Activated naive CD4-positive, alpha-beta T cell treated with anti-CD3 and anti-CD28 coated beads, Interleukin-2, amount 50 U/mL, for 24 hours (primary cell): ENCODE results near the gene DFFB.
"Not testable (repeated sequence)": the region's sequence is repeated elsewhere in the genome, so short reads cannot be mapped to it uniquely, and the experiment has no call there.

Experiments used
- H3K27ac Mint-ChIP-seq: one replicate; pipeline ENCODE4 v1.8.0; 2021; ENCODE audit warnings: mild to moderate bottlenecking, mixed read lengths
- H3K27me3 Mint-ChIP-seq: one replicate; pipeline ENCODE4 v1.8.0; 2021; ENCODE audit warnings: mixed read lengths
- H3K36me3 Mint-ChIP-seq: one replicate; pipeline ENCODE4 v1.8.0; 2021; ENCODE audit warnings: mixed read lengths
- H3K4me1 Mint-ChIP-seq: one replicate; pipeline ENCODE4 v1.8.0; 2021; ENCODE audit warnings: mixed read lengths
- H3K4me3 Mint-ChIP-seq: one replicate; pipeline ENCODE4 v1.8.0; 2021; ENCODE audit warnings: mild to moderate bottlenecking, mixed read lengths
- H3K9me3 Mint-ChIP-seq: one replicate; pipeline ENCODE4 v1.8.0; 2021; ENCODE audit warnings: mixed read lengths

Gene DFFB, protein sequence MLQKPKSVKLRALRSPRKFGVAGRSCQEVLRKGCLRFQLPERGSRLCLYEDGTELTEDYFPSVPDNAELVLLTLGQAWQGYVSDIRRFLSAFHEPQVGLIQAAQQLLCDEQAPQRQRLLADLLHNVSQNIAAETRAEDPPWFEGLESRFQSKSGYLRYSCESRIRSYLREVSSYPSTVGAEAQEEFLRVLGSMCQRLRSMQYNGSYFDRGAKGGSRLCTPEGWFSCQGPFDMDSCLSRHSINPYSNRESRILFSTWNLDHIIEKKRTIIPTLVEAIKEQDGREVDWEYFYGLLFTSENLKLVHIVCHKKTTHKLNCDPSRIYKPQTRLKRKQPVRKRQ

GRCh38 chr1:3856923-3857790 is at the start of gene DFFB, which contains the start of gene CEP104:
TSS of gene DFFB (plus strand) at chr1:3857476. CDS start at chr1:3857604, 128 bp downstream.
TSS of gene CEP104 (minus strand) at chr1:3857211. CDS start at chr1:3852407, 4,804 bp downstream.
- peak within 1 kb of the TSS; percentile 100 for H3K4me3 Mint-ChIP-seq
- peaks cover 50% of the 10 kb centered on the region for H3K4me1 Mint-ChIP-seq
- no peaks in the 10 kb centered on the region for H3K9me3 Mint-ChIP-seq
- H3K27me3 Mint-ChIP-seq, result no peaks in the 10 kb centered on the region
- H3K27ac Mint-ChIP-seq, result peak within 1 kb of the TSS; percentile 96
- H3K36me3 Mint-ChIP-seq, result peaks cover 3% of the 10 kb centered on the region

DNA sequence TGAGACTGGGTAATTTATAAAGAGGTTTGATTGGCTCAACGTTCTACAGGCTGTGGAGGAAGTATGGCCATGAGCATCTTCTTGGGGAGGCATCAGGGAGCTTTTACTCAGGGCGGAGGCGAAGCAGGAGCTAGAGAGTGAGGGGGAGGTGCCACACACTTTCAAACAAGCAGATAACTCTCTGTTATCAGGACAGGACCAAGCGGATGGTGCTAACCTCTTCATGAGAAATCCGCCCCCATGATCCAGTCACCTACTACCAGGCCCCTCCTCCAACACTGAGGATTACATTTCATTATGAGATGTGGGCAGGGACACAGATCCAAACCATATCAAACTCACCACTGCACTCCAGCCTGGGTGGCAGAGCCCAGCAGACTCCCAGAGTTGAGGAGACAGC is 49.5 kb upstream of the DFFB start:
- Mint-ChIP-seq H3K36me3 (no peaks in the 10 kb centered on the region), H3K9me3 (no peaks in the 10 kb centered on the region), H3K4me1 (no peaks in the 10 kb centered on the region), H3K27ac (no peak overlapping the region), H3K27me3 (peaks cover 7% of the 10 kb centered on the region), H3K4me3 (no peak overlapping the region)

- peaks cover 4% of the 10 kb centered on the region for H3K27me3 Mint-ChIP-seq
- H3K4me3 Mint-ChIP-seq, result no peak overlapping the region
- no peaks in the 10 kb centered on the region for H3K9me3 Mint-ChIP-seq
- H3K27ac Mint-ChIP-seq, result no peak overlapping the region
- H3K36me3 Mint-ChIP-seq, result peaks cover 2% of the 10 kb centered on the region
- no peaks in the 10 kb centered on the region for H3K4me1 Mint-ChIP-seq
These were observed 47.6 kb upstream of the DFFB start for GRCh38 chr1:3809680-3810079.

DNA sequence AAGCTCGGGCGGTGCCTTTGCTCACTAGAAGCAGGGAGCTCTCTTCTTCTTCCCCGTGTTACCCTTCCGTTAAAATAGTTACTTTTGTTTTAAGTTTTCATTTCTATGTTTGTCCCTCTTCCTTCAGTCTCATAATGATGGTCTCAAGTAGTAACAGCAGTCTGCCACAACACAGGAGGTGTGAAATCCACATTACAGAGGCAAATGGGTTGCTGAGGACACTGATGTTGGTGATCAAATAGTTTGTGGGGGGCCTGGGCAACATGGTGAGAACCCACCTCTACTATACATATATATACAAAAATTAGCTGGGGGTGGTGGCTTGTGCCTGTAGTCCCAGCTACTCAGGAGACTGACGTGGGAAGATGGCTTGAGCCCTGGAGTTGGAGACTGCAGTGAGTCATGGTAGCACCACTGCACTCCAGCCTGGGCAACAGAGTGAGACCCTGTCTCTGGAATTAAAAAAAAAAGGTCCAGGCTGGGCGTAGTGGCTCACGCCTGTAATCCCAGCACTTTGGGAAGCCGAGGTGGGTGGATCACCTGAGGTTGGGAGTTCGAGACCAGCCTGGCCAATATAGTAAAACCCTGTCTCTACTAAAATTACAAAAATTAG is 47.0 kb upstream of the DFFB start:
- not testable (repeated sequence) for H3K4me3 Mint-ChIP-seq, H3K4me1 Mint-ChIP-seq, H3K27ac Mint-ChIP-seq, H3K36me3 Mint-ChIP-seq, H3K27me3 Mint-ChIP-seq, H3K9me3 Mint-ChIP-seq

DNA sequence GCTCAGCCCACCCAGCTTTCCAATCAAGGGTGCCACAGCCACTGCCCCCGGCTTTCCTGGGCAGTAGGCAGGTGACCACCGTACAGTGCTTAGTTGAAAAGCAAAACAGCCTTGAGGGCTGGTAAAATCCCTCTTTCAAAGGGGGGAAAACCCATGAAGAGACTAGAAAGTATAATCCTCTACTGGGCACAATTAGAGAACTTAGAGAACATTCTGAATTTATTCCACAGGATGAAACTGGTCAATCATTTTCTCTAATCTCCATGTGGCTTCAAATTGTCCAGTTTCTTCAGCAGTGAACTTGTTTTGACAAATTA is 45.7 kb upstream of the DFFB start:
- Mint-ChIP-seq H3K27ac (no peak overlapping the region), H3K36me3 (peaks cover 2% of the 10 kb centered on the region), H3K27me3 (peaks cover 3% of the 10 kb centered on the region), H3K4me1 (no peaks in the 10 kb centered on the region), H3K9me3 (no peaks in the 10 kb centered on the region), H3K4me3 (no peak overlapping the region)

DNA sequence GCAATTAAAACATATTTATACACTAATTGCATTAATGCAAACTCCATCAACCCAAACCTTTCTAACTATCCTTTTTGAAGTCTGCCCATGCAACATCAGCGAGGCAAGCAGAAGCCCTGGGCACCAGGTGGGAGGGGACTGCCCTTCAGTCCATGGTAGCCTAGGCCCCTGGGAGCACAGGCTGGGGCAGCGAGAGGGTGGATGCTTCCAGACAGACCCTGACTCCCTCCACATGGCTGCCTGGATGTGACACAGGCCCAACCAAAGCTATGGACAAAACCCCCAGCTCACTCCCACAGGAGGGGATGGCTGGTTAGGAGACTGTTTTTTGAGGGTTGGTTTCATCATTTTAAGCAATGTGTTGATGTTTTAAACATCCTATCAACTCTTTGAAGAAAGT is 43.2 kb upstream of the DFFB start:
- H3K36me3 Mint-ChIP-seq, result peaks cover 2% of the 10 kb centered on the region
- no peak overlapping the region for H3K27ac Mint-ChIP-seq
- no peaks in the 10 kb centered on the region for H3K27me3 Mint-ChIP-seq
- no peak overlapping the region for H3K4me3 Mint-ChIP-seq
- no peaks in the 10 kb centered on the region for H3K9me3 Mint-ChIP-seq
- H3K4me1 Mint-ChIP-seq, result no peaks in the 10 kb centered on the region

DNA sequence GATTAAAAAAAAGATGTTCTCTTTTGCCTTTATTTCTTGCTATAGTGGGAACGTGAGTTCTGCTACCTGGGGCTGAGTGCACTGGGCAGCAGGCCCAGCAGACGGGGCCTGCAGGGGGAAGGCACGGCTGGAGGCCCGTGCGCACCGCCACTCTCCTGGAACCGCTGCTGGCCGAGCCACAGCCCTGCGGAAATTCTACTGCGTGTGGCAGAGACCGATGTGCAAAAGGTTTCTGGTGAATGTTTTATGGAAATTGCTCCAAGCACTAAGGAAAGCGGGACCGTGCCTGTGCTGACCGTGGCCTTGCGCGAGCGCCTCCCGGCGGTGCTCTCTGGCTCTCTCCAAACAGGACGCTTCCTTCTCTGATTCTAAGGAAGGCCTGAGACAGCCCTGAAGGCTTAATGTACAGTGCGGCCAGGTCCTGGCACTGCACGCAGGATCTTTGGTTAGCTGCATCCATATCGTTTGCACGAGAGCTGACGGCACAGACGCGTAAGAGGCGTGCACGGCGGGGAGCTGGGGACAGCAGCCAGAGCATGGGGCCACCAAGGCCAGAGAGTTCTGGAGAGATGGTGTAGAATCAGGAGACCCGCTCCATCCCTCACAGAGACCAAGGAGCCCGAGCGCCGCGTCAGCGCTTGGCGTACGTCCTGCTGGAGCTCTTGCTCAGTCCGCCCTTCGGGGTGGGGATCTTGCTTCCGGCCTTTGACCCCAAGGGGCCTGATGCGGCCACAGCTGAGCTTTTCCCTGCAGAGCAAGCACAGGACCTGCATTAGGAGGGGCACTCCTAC is 42.3 kb upstream of the DFFB start:
- H3K9me3 Mint-ChIP-seq, result no peaks in the 10 kb centered on the region
- peaks cover 3% of the 10 kb centered on the region for H3K36me3 Mint-ChIP-seq
- no peak overlapping the region for H3K4me3 Mint-ChIP-seq
- H3K4me1 Mint-ChIP-seq, result no peaks in the 10 kb centered on the region
- H3K27me3 Mint-ChIP-seq, result no peaks in the 10 kb centered on the region
- H3K27ac Mint-ChIP-seq, result no peak overlapping the region

DNA sequence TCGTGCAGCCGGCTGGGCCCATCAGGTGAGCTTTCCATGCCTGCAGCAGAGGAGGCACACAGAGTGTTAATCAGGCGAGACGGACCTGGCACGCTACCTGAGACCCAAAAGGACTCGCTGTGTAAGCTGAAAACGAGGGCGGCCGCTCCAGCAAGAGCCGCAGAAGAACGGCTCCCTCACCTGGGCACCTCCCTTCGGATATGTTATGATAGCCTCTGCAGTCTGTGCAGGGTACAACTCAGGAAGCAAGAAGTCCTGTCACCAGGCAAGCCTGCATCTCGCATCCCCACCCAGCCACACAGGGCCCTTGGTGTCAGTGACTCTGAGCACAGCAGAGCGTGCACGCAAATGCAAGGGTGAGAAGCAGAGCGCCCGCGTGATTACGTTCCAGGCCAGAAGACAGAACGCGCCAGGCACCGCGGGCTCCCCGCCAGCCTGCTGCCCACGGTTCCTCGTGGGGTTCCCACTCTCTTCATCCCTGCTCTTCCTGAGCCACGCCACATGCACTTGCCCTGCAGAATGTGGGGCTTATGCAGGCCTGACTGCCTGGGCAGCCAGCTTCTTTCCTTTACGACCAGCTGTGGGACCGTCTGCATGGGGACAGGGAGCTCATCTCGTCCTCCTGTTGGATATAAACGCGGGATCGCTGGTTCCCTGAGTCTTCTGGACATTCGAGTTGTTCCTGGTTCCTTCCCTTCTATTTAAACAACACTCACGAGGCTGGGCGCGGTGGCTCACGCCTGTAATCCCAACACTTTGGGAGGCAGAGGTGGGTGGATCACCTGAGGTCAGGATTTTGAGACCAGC is 40.7 kb upstream of the DFFB start:
- Mint-ChIP-seq H3K9me3 (no peaks in the 10 kb centered on the region), H3K4me1 (no peaks in the 10 kb centered on the region), H3K27ac (no peak overlapping the region), H3K27me3 (no peaks in the 10 kb centered on the region), H3K4me3 (no peak overlapping the region), H3K36me3 (peaks cover 5% of the 10 kb centered on the region)

- Mint-ChIP-seq H3K36me3 (peaks cover 5% of the 10 kb centered on the region), H3K4me3 (no peak overlapping the region), H3K27ac (no peak overlapping the region)
These were observed 40.0 kb upstream of the DFFB start for GRCh38 chr1:3817138-3817740.

DNA sequence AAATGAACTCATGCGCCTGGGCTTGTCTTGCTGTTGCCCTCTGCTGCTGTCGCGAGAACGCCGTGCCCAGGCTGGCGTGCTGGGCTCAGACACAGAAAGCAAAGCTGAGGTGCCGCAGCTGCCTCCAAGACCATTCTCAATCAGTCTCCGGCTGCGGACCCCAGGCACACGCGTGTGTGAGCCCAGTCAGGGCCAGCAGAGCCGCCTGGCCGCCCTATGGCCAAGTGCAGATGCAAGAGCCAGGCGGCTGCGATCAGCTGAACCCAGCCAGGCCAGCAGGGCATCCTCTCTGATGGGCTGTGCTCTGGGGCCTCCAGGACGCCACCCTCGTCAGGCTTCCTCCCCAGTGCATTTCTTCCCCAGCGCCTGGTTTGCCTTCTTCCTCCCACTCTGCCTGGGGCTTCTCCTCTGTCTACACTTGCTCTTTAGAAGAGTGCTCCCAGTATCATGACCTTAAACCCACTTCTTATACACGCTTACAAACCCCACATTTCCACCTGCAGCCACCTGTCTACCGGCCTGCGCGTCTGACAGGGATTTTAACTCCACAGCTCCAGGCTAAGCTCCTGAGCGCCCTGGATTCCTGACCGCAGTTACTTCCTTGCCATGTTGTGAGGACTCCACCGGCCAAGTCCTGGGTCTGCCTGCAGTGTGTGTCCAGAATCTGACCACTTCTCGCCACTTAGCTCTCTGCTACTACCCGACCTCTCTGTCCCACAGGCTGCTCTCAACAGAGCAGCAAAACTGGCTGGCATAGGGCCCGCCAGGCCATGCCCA is 39.3 kb upstream of the DFFB start:
- Mint-ChIP-seq H3K36me3 (peaks cover 5% of the 10 kb centered on the region), H3K27me3 (no peaks in the 10 kb centered on the region), H3K4me3 (no peak overlapping the region), H3K27ac (no peak overlapping the region), H3K4me1 (no peaks in the 10 kb centered on the region), H3K9me3 (no peaks in the 10 kb centered on the region)

More at GRCh38 chr1:3817138-3817740, 40.0 kb upstream of the DFFB start:
- H3K4me1 Mint-ChIP-seq, result no peaks in the 10 kb centered on the region
- H3K9me3 Mint-ChIP-seq, result no peaks in the 10 kb centered on the region
- no peaks in the 10 kb centered on the region for H3K27me3 Mint-ChIP-seq

DNA sequence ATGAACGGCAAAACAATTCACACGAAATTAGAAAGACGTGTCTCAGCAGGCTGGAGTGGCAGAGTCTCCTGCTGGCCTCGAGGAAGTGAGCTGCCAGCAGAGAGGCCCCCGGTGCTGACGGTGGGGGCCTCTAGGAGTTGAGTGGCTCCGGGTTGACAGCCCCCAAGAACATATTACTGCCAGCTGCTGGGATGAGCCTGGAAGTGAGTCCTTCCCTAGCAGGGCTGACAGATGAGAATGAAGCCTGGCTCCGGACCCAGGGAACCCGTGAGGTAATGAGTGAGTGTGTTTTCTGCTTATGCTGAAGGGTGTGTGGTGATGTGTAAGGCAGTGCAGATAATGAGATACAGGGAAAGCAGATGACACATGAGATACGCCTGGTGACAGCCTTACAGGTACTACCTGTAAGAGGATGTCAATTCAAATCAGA is 37.5 kb upstream of the DFFB start:
- Mint-ChIP-seq H3K9me3 (no peaks in the 10 kb centered on the region), H3K4me3 (no peak overlapping the region), H3K4me1 (no peaks in the 10 kb centered on the region), H3K27me3 (no peaks in the 10 kb centered on the region), H3K36me3 (peaks cover 7% of the 10 kb centered on the region), H3K27ac (no peak overlapping the region)

- Mint-ChIP-seq H3K4me1 (no peaks in the 10 kb centered on the region), H3K27ac (no peak overlapping the region), H3K36me3 (peaks cover 7% of the 10 kb centered on the region), H3K27me3 (no peaks in the 10 kb centered on the region), H3K4me3 (no peak overlapping the region), H3K9me3 (no peaks in the 10 kb centered on the region)
These were observed 37.0 kb upstream of the DFFB start for GRCh38 chr1:3820316-3820715.

DNA sequence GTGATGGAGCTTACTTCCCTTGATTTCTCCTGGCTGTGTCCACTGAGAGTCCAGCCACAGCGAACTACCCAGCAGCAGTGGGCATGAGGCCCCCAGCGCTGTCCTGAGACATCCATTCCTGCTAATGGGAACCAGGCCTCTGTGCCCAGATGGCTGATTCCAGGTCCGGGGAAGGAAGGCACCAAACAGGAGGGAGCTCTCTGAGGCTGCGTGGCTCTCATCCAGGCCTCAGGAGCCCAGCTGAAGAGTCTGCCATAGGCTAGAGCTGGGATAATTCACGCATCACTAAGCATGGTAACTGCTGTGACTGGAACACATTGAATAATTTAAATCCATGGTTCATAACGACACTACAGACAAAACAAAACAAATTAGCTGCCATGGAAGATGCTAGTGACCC is 36.3 kb upstream of the DFFB start:
- no peaks in the 10 kb centered on the region for H3K27me3 Mint-ChIP-seq
- peaks cover 7% of the 10 kb centered on the region for H3K36me3 Mint-ChIP-seq
- H3K27ac Mint-ChIP-seq, result no peak overlapping the region
- no peaks in the 10 kb centered on the region for H3K9me3 Mint-ChIP-seq
- no peaks in the 10 kb centered on the region for H3K4me1 Mint-ChIP-seq
- no peak overlapping the region for H3K4me3 Mint-ChIP-seq

- Mint-ChIP-seq H3K27me3 (no peaks in the 10 kb centered on the region), H3K27ac (no peak overlapping the region), H3K4me1 (no peaks in the 10 kb centered on the region), H3K9me3 (no peaks in the 10 kb centered on the region), H3K4me3 (no peak overlapping the region), H3K36me3 (peaks cover 7% of the 10 kb centered on the region)
These were observed 35.8 kb upstream of the DFFB start for GRCh38 chr1:3821447-3821846.
